GM23248 (cell line): Measurements from ENCODE around the gene HSD11B1. TPM values are rescaled to one million over a fixed set of nuclear protein-coding genes. Genes with fewer than 3 reads are reported as not detected.

Experiments used
- DNase-seq: peaks from one replicate; pipeline ENCODE4 v3.0.0-alpha.2; 2015
- H2AFZ ChIP-seq: fragments of 200-600 bp; sonication (generic); 2 replicates; pipeline ENCODE4 v1.6.1; 2016; ENCODE audit warnings: antibody characterized with exemption
- H3F3A ChIP-seq: fragments of 200-600 bp; sonication (generic); 2 replicates; pipeline ENCODE4 v1.6.1; 2016; ENCODE audit warnings: mild to moderate bottlenecking, antibody characterized with exemption, mixed run types; ENCODE audit not compliant: insufficient read depth
- H3K27ac ChIP-seq: fragments of 200-600 bp; sonication (generic); 2 replicates; pipeline ENCODE4 v1.5.1; 2016; ENCODE audit warnings: mild to moderate bottlenecking
- H3K27me3 ChIP-seq: fragments of 200-600 bp; sonication (generic); replicated peaks from 2 replicates; pipeline ENCODE4 v1.6.1; 2016; ENCODE audit warnings: mild to moderate bottlenecking; ENCODE audit not compliant: insufficient read depth
- H3K36me3 ChIP-seq: fragments of 200-600 bp; sonication (generic); 2 replicates; pipeline ENCODE4 v1.6.1; 2016; ENCODE audit warnings: low read depth, mild to moderate bottlenecking
- H3K4me1 ChIP-seq: fragments of 200-600 bp; sonication (generic); 2 replicates; pipeline ENCODE4 v1.6.1; 2016; ENCODE audit warnings: mild to moderate bottlenecking; ENCODE audit not compliant: insufficient read depth
- H3K4me2 ChIP-seq: fragments of 200-600 bp; sonication (generic); one replicate; pipeline ENCODE4 v1.6.1; 2016; ENCODE audit warnings: mild to moderate bottlenecking; ENCODE audit not compliant: unreplicated experiment
- H3K4me3 ChIP-seq: fragments of 200-600 bp; sonication (generic); 2 replicates; pipeline ENCODE4 v1.5.1; 2016; ENCODE audit warnings: mild to moderate bottlenecking
- H3K79me2 ChIP-seq: fragments of 200-600 bp; sonication (generic); 2 replicates; pipeline ENCODE4 v1.6.1; 2016; ENCODE audit warnings: mild to moderate bottlenecking; ENCODE audit not compliant: insufficient read depth
- H3K9ac ChIP-seq: fragments of 200-600 bp; sonication (generic); 2 replicates; pipeline ENCODE4 v1.6.1; 2016; ENCODE audit warnings: mild to moderate bottlenecking
- H3K9me2 ChIP-seq: fragments of 200-600 bp; sonication (generic); 2 replicates; pipeline ENCODE4 v1.6.1; 2016; ENCODE audit warnings: mixed run types, mild to moderate bottlenecking, moderate library complexity; ENCODE audit not compliant: insufficient read depth
- H3K9me3 ChIP-seq: fragments of 200-600 bp; sonication (generic); one replicate; pipeline ENCODE4 v1.6.1; 2017; ENCODE audit warnings: low read depth
- H4K20me1 ChIP-seq: fragments of 200-600 bp; sonication (generic); 2 replicates; pipeline ENCODE4 v1.6.0; 2016; ENCODE audit not compliant: insufficient read depth
- EZH2 ChIP-seq: fragments of 200-600 bp; sonication (generic); IDR thresholded peaks from 2 replicates; pipeline ENCODE4 v1.6.1; 2018; ENCODE audit warnings: antibody characterized with exemption, mild to moderate bottlenecking; ENCODE audit not compliant: insufficient read depth, poor library complexity, severe bottlenecking
- EZH2phosphoT487 ChIP-seq: fragments of 200-600 bp; sonication (generic); IDR thresholded peaks from 2 replicates; pipeline ENCODE4 v1.6.1; 2018; ENCODE audit warnings: antibody characterized with exemption, moderate library complexity, mild to moderate bottlenecking, low read depth; ENCODE audit not compliant: insufficient read depth
- whole genome bisulfite sequencing, 2 experiments: methylation state at CpG; one replicate each; pipeline ENCODE4 v1.1.6; 2015 to 2017; ENCODE audit warnings: low lambda C conversion rate in 2 of 2, low coverage in 1 of 2; ENCODE audit errors: missing lambda C conversion rate in 2 of 2; 5-methylcytosine and 5-hydroxymethylcytosine counted together
- in situ Hi-C: fragments of 300-500 bp; cut with MboI; formaldehyde crosslinking; loops from 2 replicates; pipeline ENCODE4 v1.15.0; 2020
- polyA plus RNA-seq: library from polyadenylated mRNA; unstranded; fragments of >200 nt; fragmentation: Nextera tagmentation; extraction: Ambion mirVana; gene quantifications from 2 replicates; pipeline ENCODE4 v1.2.1, GENCODE V29; 2016
- total RNA-seq: library from RNA; depleted of rRNA; stranded (reverse); fragments of >200 nt; shearing (Covaris generic); gene quantifications from 2 replicates; pipeline ENCODE4 v1.2.3, GENCODE V29; 2014

The HSD11B1 gene
- total and polyA plus RNA-seq, 2 experiments from 2014 or later, result 0.54 to 1.0 TPM

GRCh38 chr1:209770636-209771415, 66.2 kb downstream of the HSD11B1 start:
- no peaks in the 10 kb centered on the region for H3K9me3 ChIP-seq

GRCh38 chr1:209772126-209772525, 67.5 kb downstream of the HSD11B1 start:
- Histone ChIP-seq H4K20me1 (no peaks in the 10 kb centered on the region), H3K27ac (no peak overlapping the region), H3K9me3 (no peaks in the 10 kb centered on the region), H3K36me3 (no peaks in the 10 kb centered on the region), H3K27me3 (no peaks in the 10 kb centered on the region), H3K4me2 (no peak overlapping the region), H3K79me2 (no peaks in the 10 kb centered on the region), H3F3A (peaks cover 12% of the 10 kb centered on the region), H3K9me2 (no peaks in the 10 kb centered on the region), H2AFZ (no peak overlapping the region), H3K4me3 (no peak overlapping the region), H3K9ac (no peak overlapping the region), H3K4me1 (peaks cover 16% of the 10 kb centered on the region; the same call in 1 of the 2 replicates)
- no peak for DNase-seq
- in situ Hi-C loops, result no loop called here
- TF ChIP-seq EZH2phosphoT487 (no peak), EZH2 (no peak)
- 70 to 74% methylated on average over 6 of the region's 6 CpGs for WGBS, 2 experiments

More at GRCh38 chr1:209770636-209771415, 66.2 kb downstream of the HSD11B1 start:
- Histone ChIP-seq H3K4me3 (no peak overlapping the region), H3F3A (peaks cover 12% of the 10 kb centered on the region), H4K20me1 (no peaks in the 10 kb centered on the region), H3K4me2 (no peak overlapping the region), H3K4me1 (peaks cover 16% of the 10 kb centered on the region; the same call in 1 of the 2 replicates), H3K9me2 (no peaks in the 10 kb centered on the region), H3K9ac (no peak overlapping the region), H3K79me2 (no peaks in the 10 kb centered on the region), H2AFZ (no peak overlapping the region), H3K27me3 (no peaks in the 10 kb centered on the region), H3K27ac (no peak overlapping the region), H3K36me3 (no peaks in the 10 kb centered on the region)
- DNase-seq, result no peak
- WGBS, 2 experiments, result 88 to 89% methylated on average over 10 to 17 of the region's 17 CpGs
- in situ Hi-C loops, result no loop called here
- TF ChIP-seq EZH2, result no peak
- TF ChIP-seq EZH2phosphoT487, result no peak

DNA sequence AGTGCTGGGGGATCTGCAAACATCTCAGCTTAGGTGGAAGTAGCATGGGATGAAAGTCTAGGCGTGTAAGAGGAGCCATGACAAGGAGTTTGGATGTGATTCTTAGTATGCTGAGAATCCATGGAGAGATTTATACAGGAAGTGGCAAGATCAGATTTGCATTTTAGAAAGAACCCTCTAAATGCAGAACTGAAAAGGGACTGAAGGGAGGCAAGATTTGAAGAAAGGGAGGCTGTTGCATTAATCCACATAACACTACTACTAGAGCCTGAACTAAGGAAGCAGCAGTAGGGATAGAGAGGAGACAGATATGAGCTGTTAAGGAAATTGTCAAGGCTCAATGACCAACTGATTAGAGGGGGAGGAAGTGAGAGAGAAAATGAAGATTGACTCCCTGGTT, 69.9 kb downstream of the HSD11B1 start:
- no peaks in the 10 kb centered on the region for H3K9me2 ChIP-seq
- no peak for DNase-seq
- 67 to 86% methylated on average over 1 of the region's 1 CpG for WGBS, 2 experiments
- no peaks in the 10 kb centered on the region for H3K9me3 ChIP-seq
- no peak overlapping the region for H2AFZ ChIP-seq
- no peak overlapping the region for H3K27ac ChIP-seq
- H3K27me3 ChIP-seq, result no peaks in the 10 kb centered on the region
- in situ Hi-C loops, result no loop called here
- no peak for TF ChIP-seq EZH2phosphoT487
- no peak for TF ChIP-seq EZH2
- H3K79me2 ChIP-seq, result no peaks in the 10 kb centered on the region
- no peaks in the 10 kb centered on the region for H4K20me1 ChIP-seq
- no peak overlapping the region for H3K4me3 ChIP-seq
- H3K4me1 ChIP-seq, result peaks cover 6% of the 10 kb centered on the region; the same call in 1 of the 2 replicates
- no peak overlapping the region for H3K9ac ChIP-seq
- no peaks in the 10 kb centered on the region for H3K36me3 ChIP-seq
- no peak overlapping the region for H3K4me2 ChIP-seq
- H3F3A ChIP-seq, result 0 out of 2 replicates have a peak, but pooled peaks cover 5% of the 10 kb centered on the region

DNA sequence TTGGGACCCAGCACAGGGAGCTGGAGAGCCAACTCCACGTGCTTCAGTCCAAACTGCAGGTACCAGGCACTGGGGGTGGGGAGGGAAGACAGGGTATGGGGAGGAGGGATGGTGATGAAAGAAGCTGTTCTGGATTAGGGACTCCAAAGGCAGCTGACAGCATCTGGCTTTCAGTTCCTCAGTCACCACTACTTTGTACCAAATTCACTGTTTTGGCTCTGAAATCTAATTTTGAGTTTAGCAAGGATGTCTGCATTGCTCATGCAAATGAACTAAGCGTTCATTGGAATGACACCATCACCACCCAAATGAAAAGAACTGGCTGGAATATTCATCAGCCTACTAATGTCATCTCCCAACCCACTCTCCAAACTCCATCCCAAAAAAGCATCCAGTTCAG, 71.0 kb downstream of the HSD11B1 start:
- H2AFZ ChIP-seq, result no peak overlapping the region
- no peak overlapping the region for H3K9ac ChIP-seq
- H3K9me2 ChIP-seq, result no peaks in the 10 kb centered on the region
- TF ChIP-seq EZH2, result no peak
- no peak for TF ChIP-seq EZH2phosphoT487
- DNase-seq, result no peak
- H3K27me3 ChIP-seq, result no peaks in the 10 kb centered on the region
- no peaks in the 10 kb centered on the region for H3F3A ChIP-seq
- H3K79me2 ChIP-seq, result no peaks in the 10 kb centered on the region
- H3K4me3 ChIP-seq, result no peak overlapping the region
- 3 to 4% methylated on average over 2 of the region's 2 CpGs for WGBS, 2 experiments
- no peak overlapping the region for H3K27ac ChIP-seq
- H3K4me1 ChIP-seq, result no peaks in the 10 kb centered on the region
- H3K36me3 ChIP-seq, result no peaks in the 10 kb centered on the region
- H3K4me2 ChIP-seq, result no peak overlapping the region
- in situ Hi-C loops, result no loop called here
- H4K20me1 ChIP-seq, result no peaks in the 10 kb centered on the region
- no peaks in the 10 kb centered on the region for H3K9me3 ChIP-seq
